Gastrocnemius medialis (tissue), 4 donors: ENCODE measurements around the gene DGLUCY.
"Not testable (repeated sequence)": the region's sequence is repeated elsewhere in the genome, so short reads cannot be mapped to it uniquely, and the experiment has no call there.

Source experiments
- POLR2A ChIP-seq, 2 donors: fragments of 450-650 bp; IDR thresholded peaks; one replicate each; pipeline ENCODE4 v1.6.1; 2017; ENCODE audit warnings: antibody characterized with exemption in 2 of 2, mild to moderate bottlenecking in 2 of 2, moderate library complexity in 2 of 2
- TF ChIP-seq, protein P1 (sequence below), 5 experiments: fragments of 450-650 bp in 3 of 5; fragments of 200-600 bp in 2 of 5; sonication (generic) in 2 of 5; IDR thresholded peaks in 4 of 5; conservative IDR thresholded peaks in 1 of 5; 1 replicate in 4 of 5; 2 replicates in 1 of 5; pipeline ENCODE4 v1.5.1; 2016 to 2019; ENCODE audit warnings: antibody characterized with exemption in 5 of 5, mild to moderate bottlenecking in 3 of 5, moderate library complexity in 3 of 5

DNA sequence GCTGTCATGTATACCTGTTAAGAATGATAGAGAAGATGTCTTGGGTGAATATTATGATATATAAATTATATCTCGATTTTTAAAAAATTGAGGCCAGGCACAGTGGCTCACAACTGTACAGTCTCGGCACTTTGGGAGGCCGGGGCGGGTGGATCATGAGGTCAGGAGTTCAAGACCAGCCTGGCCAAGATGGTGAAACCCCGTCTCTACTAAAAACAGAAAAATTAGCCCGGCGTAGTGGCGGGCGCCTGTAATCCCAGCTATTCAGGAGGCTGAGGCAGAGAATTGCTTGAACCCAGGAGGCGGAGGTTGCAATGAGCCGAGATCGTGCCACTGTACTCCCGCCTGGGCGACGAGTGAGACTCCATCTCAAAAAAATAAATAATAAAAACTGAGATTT, 152.4 kb downstream of the DGLUCY start:
- TF ChIP-seq, protein P1, sequence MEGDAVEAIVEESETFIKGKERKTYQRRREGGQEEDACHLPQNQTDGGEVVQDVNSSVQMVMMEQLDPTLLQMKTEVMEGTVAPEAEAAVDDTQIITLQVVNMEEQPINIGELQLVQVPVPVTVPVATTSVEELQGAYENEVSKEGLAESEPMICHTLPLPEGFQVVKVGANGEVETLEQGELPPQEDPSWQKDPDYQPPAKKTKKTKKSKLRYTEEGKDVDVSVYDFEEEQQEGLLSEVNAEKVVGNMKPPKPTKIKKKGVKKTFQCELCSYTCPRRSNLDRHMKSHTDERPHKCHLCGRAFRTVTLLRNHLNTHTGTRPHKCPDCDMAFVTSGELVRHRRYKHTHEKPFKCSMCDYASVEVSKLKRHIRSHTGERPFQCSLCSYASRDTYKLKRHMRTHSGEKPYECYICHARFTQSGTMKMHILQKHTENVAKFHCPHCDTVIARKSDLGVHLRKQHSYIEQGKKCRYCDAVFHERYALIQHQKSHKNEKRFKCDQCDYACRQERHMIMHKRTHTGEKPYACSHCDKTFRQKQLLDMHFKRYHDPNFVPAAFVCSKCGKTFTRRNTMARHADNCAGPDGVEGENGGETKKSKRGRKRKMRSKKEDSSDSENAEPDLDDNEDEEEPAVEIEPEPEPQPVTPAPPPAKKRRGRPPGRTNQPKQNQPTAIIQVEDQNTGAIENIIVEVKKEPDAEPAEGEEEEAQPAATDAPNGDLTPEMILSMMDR (IDR thresholded peaks at IDR 0.05 in 4 of 5, conservative IDR thresholded peaks at IDR 0.05 in 1 of 5): not testable (repeated sequence)
- not testable (repeated sequence) for TF ChIP-seq POLR2A (IDR thresholded peaks at IDR 0.05)
